ENCODE measurements around the gene FLRT2. TPM values are rescaled to one million over a fixed set of nuclear protein-coding genes. Genes with fewer than 3 reads are reported as not detected.

FLRT2 gene
- total RNA-seq, 1 experiment from 2014 or later, result not detected

DNA sequence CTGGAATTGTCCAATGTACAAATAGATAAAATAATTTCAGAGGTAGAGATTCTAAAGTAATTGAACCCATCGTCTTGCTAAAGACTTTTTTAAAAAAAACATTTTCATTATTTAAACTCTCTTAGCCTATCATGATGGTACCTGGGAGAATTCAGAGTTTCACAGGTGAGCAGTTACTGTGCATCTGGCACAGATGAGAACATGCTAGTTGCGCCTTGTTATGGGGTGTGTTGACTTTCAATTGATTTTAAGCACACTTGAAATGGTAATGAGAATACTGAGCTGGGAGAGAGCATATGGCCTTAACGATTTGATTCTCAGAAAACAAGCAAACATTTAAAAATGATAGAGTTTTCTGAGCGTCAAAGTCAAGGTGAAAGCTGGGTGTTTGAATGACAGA, 66.6 kb downstream of the FLRT2 start:
- DNase-seq (ENCODE audit: low spot score), result no peak

DNA sequence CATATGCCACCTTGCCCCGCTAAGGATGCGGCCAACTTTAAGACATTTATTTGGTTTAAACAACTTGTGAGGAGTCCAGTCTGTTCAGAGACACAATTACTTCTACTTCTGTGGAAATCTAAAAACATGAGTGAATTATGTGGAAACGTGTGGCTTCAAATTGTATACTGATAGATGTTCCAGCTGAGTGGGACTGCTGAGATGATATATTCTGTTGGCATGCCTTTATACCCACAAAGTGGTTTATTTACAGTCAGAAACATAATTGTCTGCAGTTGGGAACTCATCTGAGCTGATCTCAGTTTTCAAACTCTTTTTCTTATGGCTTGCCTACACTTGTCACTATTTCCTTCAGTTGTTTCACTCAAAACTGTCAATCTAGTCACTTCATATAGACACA, 67.8 kb downstream of the FLRT2 start:
- no peak for DNase-seq (ENCODE audit: low spot score)

GRCh38 chr14:85599939-85600338, 70.0 kb downstream of the FLRT2 start:
- DNase-seq (ENCODE audit: low spot score), result no peak

DNA sequence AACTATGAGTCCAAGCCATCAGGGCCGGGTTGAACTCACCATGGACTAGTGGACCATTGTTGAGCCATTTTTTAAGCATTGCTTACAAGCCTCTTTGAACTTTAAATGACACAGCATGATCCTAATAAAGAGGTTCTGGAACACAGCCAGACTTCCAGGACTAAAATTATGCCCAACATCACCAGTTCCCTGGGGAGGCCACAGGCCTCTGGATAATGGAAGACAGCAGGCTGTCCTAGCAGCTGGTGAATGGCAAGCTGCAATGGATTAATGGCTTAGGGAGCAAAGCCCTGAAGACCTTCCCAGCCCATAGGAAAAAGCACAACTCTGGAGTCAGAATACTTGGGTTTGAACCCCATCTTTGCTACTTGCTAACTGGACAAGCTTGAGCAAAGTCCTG, 71.3 kb downstream of the FLRT2 start:
- DNase-seq (ENCODE audit: low spot score), result no peak

GRCh38 chr14:85601690-85602089, 71.7 kb downstream of the FLRT2 start:
- no peak for DNase-seq (ENCODE audit: low spot score)

DNA sequence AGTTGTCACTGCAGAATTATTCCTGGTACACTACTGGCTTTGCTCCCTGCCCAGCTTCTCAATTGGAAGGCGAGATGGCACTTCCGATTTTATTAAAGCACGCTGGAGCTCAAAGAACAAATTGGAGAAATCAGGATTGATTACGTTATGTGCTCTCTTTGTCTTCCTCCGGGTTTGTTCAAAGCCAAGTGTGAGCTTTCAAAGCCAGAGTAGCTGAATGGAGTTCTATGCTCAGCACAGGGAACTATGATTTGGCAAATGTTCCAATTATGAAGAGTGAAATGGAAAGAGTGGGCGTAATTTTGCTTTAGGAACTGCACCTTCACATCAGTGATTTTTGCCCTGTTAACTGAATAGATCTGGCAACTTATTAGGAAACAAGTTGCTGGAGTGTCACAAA, 72.4 kb downstream of the FLRT2 start:
- no peak for DNase-seq (ENCODE audit: low spot score)

DNA sequence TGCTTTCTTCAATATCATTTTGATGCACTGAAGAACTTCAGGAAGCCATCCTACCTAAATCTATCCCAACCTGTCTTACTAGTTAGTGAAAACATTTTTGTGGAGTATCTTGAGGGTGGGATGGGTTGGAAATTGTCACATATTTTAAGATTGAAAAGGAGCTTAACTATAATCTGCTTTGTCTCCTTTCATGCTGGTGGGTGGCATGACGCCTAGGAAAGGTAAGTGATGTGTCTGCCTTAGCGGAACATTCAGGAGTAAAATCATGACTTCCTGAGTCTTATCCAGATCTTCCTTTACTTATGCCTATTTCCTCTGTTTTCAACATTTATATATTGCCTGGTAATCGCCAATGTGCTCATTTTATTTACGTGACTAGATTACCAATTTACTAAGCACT, 74.1 kb downstream of the FLRT2 start:
- no peak for DNase-seq (ENCODE audit: low spot score)

- DNase-seq (ENCODE audit: low spot score), result no peak
Observed at GRCh38 chr14:85604714-85605113, 74.8 kb downstream of the FLRT2 start.

DNA sequence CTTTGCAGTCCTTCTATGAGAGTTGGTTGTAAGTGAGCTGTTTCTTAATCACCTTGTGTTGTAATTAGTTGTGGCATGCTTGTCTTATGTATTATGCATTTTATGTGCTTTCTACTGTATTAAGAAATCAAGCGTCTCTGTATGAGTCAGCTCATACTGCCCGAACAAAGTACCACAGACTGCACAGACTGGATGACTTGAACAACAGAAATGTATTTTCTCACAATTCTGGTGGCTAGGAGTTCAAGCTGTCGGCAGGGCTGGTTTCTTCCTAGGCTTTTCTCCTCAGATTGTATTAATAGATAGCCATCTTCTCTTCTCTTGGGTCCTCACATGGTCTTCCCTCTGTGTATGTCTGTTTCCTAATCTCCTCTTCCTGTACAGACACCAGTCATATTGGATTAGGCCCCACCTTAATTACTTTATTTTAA, 77.7 kb downstream of the FLRT2 start:
- peak; percentile 1 for DNase-seq (ENCODE audit: low spot score)

GRCh38 chr14:85613496-85613895, 83.6 kb downstream of the FLRT2 start:
- DNase-seq (ENCODE audit: low spot score), result no peak

DNA sequence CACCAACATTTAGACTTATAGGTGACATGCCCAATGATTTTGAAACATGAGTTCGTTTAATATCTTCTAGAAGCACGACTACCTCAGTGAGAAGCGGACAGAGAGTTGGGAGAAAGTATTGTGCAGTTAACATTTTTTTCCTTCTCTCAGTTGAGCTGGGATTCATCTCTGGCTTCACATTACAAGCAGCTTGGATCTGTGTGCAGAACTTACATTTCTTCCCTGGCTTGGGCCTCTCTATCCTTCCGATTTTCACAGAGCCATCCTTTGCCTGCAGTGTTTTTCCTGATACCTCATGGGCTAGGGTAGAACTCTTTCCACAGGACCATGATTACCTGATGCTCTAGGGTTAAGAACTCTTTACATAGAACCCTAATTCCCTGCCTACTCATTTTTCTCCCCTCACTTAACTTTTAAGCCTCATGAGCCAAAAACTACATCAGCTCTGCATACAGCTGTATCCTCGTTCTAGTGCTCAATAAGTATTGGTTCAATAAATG, 86.5 kb downstream of the FLRT2 start:
- DNase-seq (ENCODE audit: low spot score), result no peak

DNA sequence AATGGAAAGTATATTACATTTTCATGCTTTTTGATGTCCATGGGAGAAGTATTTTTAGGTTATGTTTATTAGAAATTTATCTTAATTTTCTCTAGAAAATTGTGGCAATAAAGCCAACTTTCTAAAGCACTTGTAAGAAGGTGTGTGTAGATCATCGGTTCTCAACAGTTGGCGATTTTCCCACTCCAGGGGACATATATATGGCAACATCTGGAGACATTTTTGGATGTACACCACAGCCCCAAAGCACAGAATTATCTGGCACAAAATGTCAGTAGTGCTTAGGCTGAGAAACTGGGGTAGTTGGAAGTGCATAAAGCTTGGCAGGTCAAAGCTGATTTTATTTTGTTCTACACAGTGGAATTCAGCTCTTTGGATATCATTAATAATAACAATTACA, 86.9 kb downstream of the FLRT2 start:
- no peak for DNase-seq (ENCODE audit: low spot score)

- DNase-seq (ENCODE audit: low spot score), result no peak
Observed at GRCh38 chr14:85617791-85618190, 87.8 kb downstream of the FLRT2 start.

DNA sequence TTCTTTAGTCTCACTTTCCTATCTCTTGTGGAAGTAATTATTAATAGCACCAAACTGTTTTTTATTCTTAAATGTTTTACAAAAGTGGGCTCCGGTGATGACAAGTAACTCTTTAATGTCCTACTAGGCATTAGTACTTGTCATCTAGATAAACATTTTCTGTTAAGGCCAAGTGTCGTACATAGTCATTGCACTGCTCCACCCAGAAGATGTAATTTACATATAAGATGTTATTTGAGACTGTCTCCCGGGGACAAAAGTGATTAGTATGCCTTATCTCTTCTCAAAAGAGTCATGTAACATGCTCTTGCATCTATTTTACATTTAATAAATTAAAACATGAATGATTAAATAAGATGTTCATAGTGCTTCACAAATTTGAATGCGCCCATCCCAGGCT, 88.4 kb downstream of the FLRT2 start:
- no peak for DNase-seq (ENCODE audit: low spot score)

- no peak for DNase-seq (ENCODE audit: low spot score)
Observed at GRCh38 chr14:85618978-85619377, 89.0 kb downstream of the FLRT2 start.

DNA sequence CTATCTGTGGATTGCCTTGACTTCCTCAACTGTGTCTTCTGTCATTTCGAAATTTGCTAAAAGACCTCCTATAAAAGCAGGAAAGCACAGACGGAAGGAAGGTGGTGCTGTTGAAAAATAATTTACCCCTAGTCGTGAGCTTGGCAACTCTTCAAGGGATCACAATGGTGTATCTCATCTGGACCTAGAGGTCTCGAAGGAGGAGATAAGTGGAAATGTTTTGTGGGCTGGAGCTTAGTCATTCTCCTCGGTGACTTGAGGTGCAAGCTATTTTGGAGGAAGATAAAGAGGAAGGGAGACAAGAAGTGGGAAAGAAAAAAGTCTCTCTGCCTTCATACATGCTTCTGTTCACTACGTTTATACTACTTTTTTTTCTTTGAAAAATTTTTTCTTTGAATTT, 89.9 kb downstream of the FLRT2 start:
- no peak for DNase-seq (ENCODE audit: low spot score)

- no peak for DNase-seq (ENCODE audit: low spot score)
Observed at GRCh38 chr14:85620947-85621346, 91.0 kb downstream of the FLRT2 start.

DNA sequence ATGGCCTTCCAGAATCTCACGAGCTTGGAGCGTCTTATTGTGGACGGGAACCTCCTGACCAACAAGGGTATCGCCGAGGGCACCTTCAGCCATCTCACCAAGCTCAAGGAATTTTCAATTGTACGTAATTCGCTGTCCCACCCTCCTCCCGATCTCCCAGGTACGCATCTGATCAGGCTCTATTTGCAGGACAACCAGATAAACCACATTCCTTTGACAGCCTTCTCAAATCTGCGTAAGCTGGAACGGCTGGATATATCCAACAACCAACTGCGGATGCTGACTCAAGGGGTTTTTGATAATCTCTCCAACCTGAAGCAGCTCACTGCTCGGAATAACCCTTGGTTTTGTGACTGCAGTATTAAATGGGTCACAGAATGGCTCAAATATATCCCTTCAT, 92.2 kb downstream of the FLRT2 start:
- peak; percentile 54 for DNase-seq (ENCODE audit: low spot score)

GRCh38 chr14:85622986-85623685, 93.2 kb downstream of the FLRT2 start:
- DNase-seq (ENCODE audit: low spot score), result no peak

- DNase-seq (ENCODE audit: low spot score), result no peak
Observed at GRCh38 chr14:85625925-85626585, 96.1 kb downstream of the FLRT2 start.

GRCh38 chr14:85634205-85634604, 104.3 kb downstream of the FLRT2 start:
- DNase-seq (ENCODE audit: low spot score), result no peak

- no peak for DNase-seq (ENCODE audit: low spot score)
Observed at GRCh38 chr14:85644211-85644610, 114.3 kb downstream of the FLRT2 start.

GRCh38 chr14:85653029-85653428, 123.1 kb downstream of the FLRT2 start:
- no peak for DNase-seq (ENCODE audit: low spot score)
